CD14-positive monocyte (primary cell): ENCODE measurements around the gene CD22. TPM values are rescaled to one million over a fixed set of nuclear protein-coding genes. Genes with fewer than 3 reads are reported as not detected.

Experiments used
- DNase-seq, 3 donors: peaks; one replicate each; pipeline ENCODE4 v3.0.0-alpha.2; 2011 to 2022
- H2AFZ ChIP-seq: 2 replicates; pipeline ENCODE4 v1.6.0; 2012; ENCODE audit warnings: mild to moderate bottlenecking, low read depth, low read length, inconsistent platforms; ENCODE audit not compliant: insufficient read depth, poor library complexity, severe bottlenecking
- H3K27ac ChIP-seq, 2 donors: 1 replicate in 1 of 2; 2 replicates in 1 of 2; pipeline ENCODE4 v1.5.1; 2012 to 2013; ENCODE audit warnings: low read length in 2 of 2, control low read depth in 1 of 2, inconsistent platforms in 1 of 2, low read depth in 1 of 2, mild to moderate bottlenecking in 1 of 2
- H3K27me3 ChIP-seq, 2 donors: one replicate each; pipeline versions ENCODE4 v1.6.0 to v1.6.1; 2011 to 2013; ENCODE audit warnings: low read length in 2 of 2; ENCODE audit not compliant: control insufficient read depth in 2 of 2, insufficient read depth in 2 of 2
- H3K36me3 ChIP-seq, 2 donors: replicated peaks in 1 of 2; 1 replicate in 1 of 2; 2 replicates in 1 of 2; pipeline versions ENCODE4 v1.5.1 to v1.6.1; 2012 to 2013; ENCODE audit warnings: low read length in 2 of 2, control low read depth in 1 of 2, inconsistent platforms in 1 of 2, mild to moderate bottlenecking in 1 of 2; ENCODE audit not compliant: insufficient read depth in 2 of 2, control insufficient read depth in 1 of 2
- H3K4me1 ChIP-seq, 2 donors: 1 replicate in 1 of 2; 2 replicates in 1 of 2; pipeline versions ENCODE4 v1.5.1 to v1.6.1; 2012 to 2013; ENCODE audit warnings: low read length in 2 of 2, control low read depth in 1 of 2, inconsistent platforms in 1 of 2, mild to moderate bottlenecking in 1 of 2, moderate library complexity in 1 of 2; ENCODE audit not compliant: insufficient read depth in 2 of 2, control insufficient read depth in 1 of 2
- H3K4me2 ChIP-seq: replicated peaks from 2 replicates; pipeline ENCODE3; 2012; ENCODE audit warnings: low read length, moderate library complexity, mild to moderate bottlenecking; ENCODE audit not compliant: poor library complexity, severe bottlenecking; ENCODE audit errors: extremely low read depth
- H3K4me3 ChIP-seq, 3 experiments: fragments of 200-600 bp in 1 of 3; sonication (generic) in 1 of 3; replicated peaks in 1 of 3; 1 replicate in 2 of 3; 2 replicates in 1 of 3; pipeline ENCODE4 v1.5.1; 2011 to 2013; ENCODE audit warnings: low read length in 3 of 3, mild to moderate bottlenecking in 3 of 3, control low read depth in 2 of 3, low read depth in 2 of 3, inconsistent platforms in 1 of 3, moderate library complexity in 1 of 3
- H3K79me2 ChIP-seq: 2 replicates; pipeline ENCODE4 v1.6.0; 2012; ENCODE audit warnings: mild to moderate bottlenecking, control low read depth, inconsistent platforms, low read length, moderate library complexity; ENCODE audit not compliant: insufficient read depth
- H3K9ac ChIP-seq: 2 replicates; pipeline ENCODE4 v1.6.0; 2017; ENCODE audit warnings: low read length, mild to moderate bottlenecking; ENCODE audit not compliant: insufficient read depth, poor library complexity, severe bottlenecking
- H3K9me3 ChIP-seq, 2 donors: replicated peaks in 1 of 2; 1 replicate in 1 of 2; 2 replicates in 1 of 2; pipeline versions ENCODE4 v1.5.1 to v1.6.1; 2012 to 2013; ENCODE audit warnings: low read length in 2 of 2, control low read depth in 1 of 2; ENCODE audit not compliant: control insufficient read depth in 1 of 2, insufficient read depth in 1 of 2
- H4K20me1 ChIP-seq: 2 replicates; pipeline ENCODE4 v1.6.0; 2012; ENCODE audit warnings: mild to moderate bottlenecking, low read length, control low read depth, moderate library complexity; ENCODE audit not compliant: insufficient read depth
- H3K27ac Mint-ChIP-seq, 7 donors: one replicate each; pipeline ENCODE4 v1.8.0; 2020; ENCODE audit warnings: mild to moderate bottlenecking in 7 of 7, mixed read lengths in 7 of 7, moderate library complexity in 6 of 7, inconsistent platforms in 2 of 7
- H3K27me3 Mint-ChIP-seq, 3 donors: one replicate each; pipeline ENCODE4 v1.8.0; 2021 to 2022; ENCODE audit warnings: low read depth in 3 of 3, mild to moderate bottlenecking in 3 of 3, mixed read lengths in 3 of 3, moderate library complexity in 3 of 3, inconsistent platforms in 1 of 3
- H3K36me3 Mint-ChIP-seq, 2 donors: one replicate each; pipeline ENCODE4 v1.8.0; 2020; ENCODE audit warnings: mixed read lengths in 2 of 2, inconsistent platforms in 1 of 2, mild to moderate bottlenecking in 1 of 2
- H3K4me1 Mint-ChIP-seq: one replicate; pipeline ENCODE4 v1.8.0; 2020; ENCODE audit warnings: mild to moderate bottlenecking, mixed read lengths
- H3K4me3 Mint-ChIP-seq, 2 donors: one replicate each; pipeline ENCODE4 v1.8.0; 2020; ENCODE audit warnings: mild to moderate bottlenecking in 2 of 2, mixed read lengths in 2 of 2, moderate library complexity in 1 of 2
- H3K9me3 Mint-ChIP-seq, 7 donors: one replicate each; pipeline ENCODE4 v1.8.0; 2020 to 2022; ENCODE audit warnings: mixed read lengths in 7 of 7, mild to moderate bottlenecking in 6 of 7, moderate library complexity in 6 of 7, inconsistent platforms in 2 of 7
- WGBS: methylation state at CpG from one replicate; pipeline ENCODE4 v1.1.5; 2013; ENCODE audit warnings: missing lambda C conversion rate; ENCODE audit not compliant: insufficient coverage; 5-methylcytosine and 5-hydroxymethylcytosine counted together
- intact Hi-C, 2 donors: fragments of 100-400 bp; cut with micrococcal nuclease; formaldehyde crosslinking; loops; one replicate each; pipeline versions ENCODE4 v1.15.0 to v1.15.1; 2023
- polyA plus RNA-seq, 3 donors: library from polyadenylated mRNA; depleted of rRNA in 1 of 3; unstranded in 2 of 3; stranded (reverse) in 1 of 3; fragments of 300-500 nt in 2 of 3; fragments of >200 nt in 1 of 3; fragmentation: Illumina TruSeq in 2 of 3; gene quantifications; 1 replicate in 2 of 3; 2 replicates in 1 of 3; pipeline ENCODE4 v1.2.3, GENCODE V29; 2012 to 2021
- TF ChIP-seq, protein P1 (sequence below): fragments of 200-600 bp; IDR thresholded peaks from one replicate; pipeline ENCODE4 v1.8.0; 2022; ENCODE audit warnings: antibody characterized with exemption, mild to moderate bottlenecking

The CD22 gene
- polyA plus RNA-seq, 3 donors, result 0.24 to 4.8 (median 0.88) TPM

DNA sequence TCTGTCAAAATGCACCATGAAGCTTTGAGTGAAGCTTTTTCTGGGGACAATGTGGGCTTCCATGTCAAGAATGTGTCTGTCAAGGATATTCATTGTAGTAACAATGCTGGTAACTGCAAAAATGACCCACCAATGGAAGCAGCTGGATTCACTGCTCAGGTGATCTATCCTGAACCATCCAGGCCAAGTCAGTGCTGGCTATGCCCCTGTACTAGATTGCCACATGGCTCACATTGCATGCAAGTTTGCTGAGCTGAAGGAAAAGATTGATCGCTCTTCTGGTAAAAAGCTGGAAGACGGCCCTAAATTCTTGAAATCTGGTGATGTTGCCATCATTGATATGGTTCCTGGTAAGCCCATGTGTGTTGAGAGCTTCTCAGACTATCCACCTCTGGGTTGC is 54.5 kb downstream of the CD22 start:
- TF ChIP-seq, protein P1, sequence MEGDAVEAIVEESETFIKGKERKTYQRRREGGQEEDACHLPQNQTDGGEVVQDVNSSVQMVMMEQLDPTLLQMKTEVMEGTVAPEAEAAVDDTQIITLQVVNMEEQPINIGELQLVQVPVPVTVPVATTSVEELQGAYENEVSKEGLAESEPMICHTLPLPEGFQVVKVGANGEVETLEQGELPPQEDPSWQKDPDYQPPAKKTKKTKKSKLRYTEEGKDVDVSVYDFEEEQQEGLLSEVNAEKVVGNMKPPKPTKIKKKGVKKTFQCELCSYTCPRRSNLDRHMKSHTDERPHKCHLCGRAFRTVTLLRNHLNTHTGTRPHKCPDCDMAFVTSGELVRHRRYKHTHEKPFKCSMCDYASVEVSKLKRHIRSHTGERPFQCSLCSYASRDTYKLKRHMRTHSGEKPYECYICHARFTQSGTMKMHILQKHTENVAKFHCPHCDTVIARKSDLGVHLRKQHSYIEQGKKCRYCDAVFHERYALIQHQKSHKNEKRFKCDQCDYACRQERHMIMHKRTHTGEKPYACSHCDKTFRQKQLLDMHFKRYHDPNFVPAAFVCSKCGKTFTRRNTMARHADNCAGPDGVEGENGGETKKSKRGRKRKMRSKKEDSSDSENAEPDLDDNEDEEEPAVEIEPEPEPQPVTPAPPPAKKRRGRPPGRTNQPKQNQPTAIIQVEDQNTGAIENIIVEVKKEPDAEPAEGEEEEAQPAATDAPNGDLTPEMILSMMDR, result no peak
- no peak overlapping the region for H3K27ac ChIP-seq
- no peak overlapping the region for H3K4me2 ChIP-seq
- DNase-seq, result no peak
- no peaks in the 10 kb centered on the region for H3K4me1 Mint-ChIP-seq
- H3K9ac ChIP-seq, result no peak overlapping the region
- 100% methylated on average over 2 of the region's 2 CpGs for WGBS
- no peaks in the 10 kb centered on the region for H3K79me2 ChIP-seq
- no peaks in the 10 kb centered on the region for H4K20me1 ChIP-seq
- no peak overlapping the region for H3K27ac Mint-ChIP-seq
- peaks cover 6 to 39% (median 19%) of the 10 kb centered on the region in 7 donors for H3K9me3 Mint-ChIP-seq
- H3K4me1 ChIP-seq, result no peaks in the 10 kb centered on the region
- peaks cover 16 to 25% of the 10 kb centered on the region in 2 donors for H3K9me3 ChIP-seq
- intact Hi-C loops, result no loop called here
- no peak overlapping the region for H2AFZ ChIP-seq
- no peaks in the 10 kb centered on the region for H3K27me3 ChIP-seq
- peaks cover 4 to 17% (median 12%) of the 10 kb centered on the region in 3 donors for H3K27me3 Mint-ChIP-seq
- H3K36me3 Mint-ChIP-seq, result peaks cover 0 to 2% of the 10 kb centered on the region in 2 donors
- H3K4me3 Mint-ChIP-seq, result no peak overlapping the region
- no peak overlapping the region for H3K4me3 ChIP-seq
- H3K36me3 ChIP-seq, result no peaks in the 10 kb centered on the region

DNA sequence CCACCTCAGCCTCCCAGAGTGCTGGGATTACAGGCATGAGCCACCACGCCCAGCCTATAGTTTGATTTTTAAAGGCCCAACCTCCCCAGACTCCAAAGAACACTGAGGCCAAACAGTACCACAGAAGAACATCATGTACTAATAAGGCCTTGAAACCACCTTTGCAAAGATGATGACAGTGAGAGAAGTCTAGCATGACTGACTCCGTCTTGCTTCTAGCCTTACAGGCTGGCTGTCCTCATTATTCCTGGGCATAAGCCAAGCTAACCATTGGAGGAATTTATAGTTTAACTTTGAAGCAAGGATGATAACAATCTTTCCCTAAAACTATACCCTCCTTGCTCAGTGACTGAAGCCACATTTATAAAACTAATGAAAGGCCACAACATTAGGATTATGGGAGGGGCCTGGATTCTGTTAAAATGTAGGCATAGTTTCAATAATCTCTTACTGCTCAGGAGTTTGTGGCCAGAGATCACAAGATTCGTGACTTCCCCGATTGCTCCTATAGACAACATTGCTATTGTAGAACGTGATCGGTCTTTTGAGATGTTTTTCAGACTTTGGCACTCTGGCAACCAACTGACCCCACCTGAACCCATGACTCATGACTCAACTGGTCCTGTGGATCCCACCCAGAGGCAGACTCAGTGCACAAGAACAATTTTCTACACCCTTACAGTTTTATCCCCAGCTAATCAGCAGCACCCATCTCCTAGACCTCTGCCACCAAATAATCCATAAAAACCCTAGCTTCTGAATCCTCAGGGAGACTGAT is 59.5 kb downstream of the CD22 start:
- Histone ChIP-seq H3K79me2 (no peaks in the 10 kb centered on the region), H2AFZ (no peak overlapping the region), H3K4me3 (no peak overlapping the region), H3K36me3 (no peaks in the 10 kb centered on the region), H3K4me1 (peaks cover 2 to 6% of the 10 kb centered on the region in 2 donors), H3K27me3 (no peaks in the 10 kb centered on the region), H3K27ac (no peak overlapping the region), H3K9ac (no peak overlapping the region), H4K20me1 (no peaks in the 10 kb centered on the region), H3K9me3 (peaks cover 15 to 25% of the 10 kb centered on the region in 2 donors), H3K4me2 (no peak overlapping the region)
- Mint-ChIP-seq H3K9me3 (peaks cover 6 to 35% (median 18%) of the 10 kb centered on the region in 7 donors), H3K4me1 (peaks cover 5% of the 10 kb centered on the region), H3K27ac (no peak overlapping the region), H3K27me3 (peaks cover 0 to 3% (median 2%) of the 10 kb centered on the region in 3 donors), H3K4me3 (no peak overlapping the region), H3K36me3 (peaks cover 0 to 2% of the 10 kb centered on the region in 2 donors)
- no peak for DNase-seq
- 97% methylated on average over 3 of the region's 6 CpGs for WGBS
- intact Hi-C loops, result no loop called here
- TF ChIP-seq, protein P1, result no peak
